PC-9 (cell line): ENCODE results near the gene GAL3ST1. TPM values are rescaled to one million over a fixed set of nuclear protein-coding genes. Genes with fewer than 3 reads are reported as not detected.

Experiments used
- BruUV-seq: library from RNA; stranded (reverse); fragments of 400-500 nt; replicated peaks from 2 replicates; lab custom pipeline; 2021; lab: Mats Ljungman, UMichigan
- CTCF ChIA-PET: fragments of 300-600 bp; sonication (Branson Sonifier 250); formaldehyde crosslinking; loops from one replicate; lab custom pipeline; 2022; ENCODE audit warnings: antibody characterized with exemption; lab: Charles Lee
- POLR2A ChIA-PET: fragments of 300-600 bp; sonication (Branson Sonifier 250); formaldehyde crosslinking; loops from one replicate; lab custom pipeline; 2022; ENCODE audit warnings: antibody characterized with exemption; ENCODE audit not compliant: unreplicated experiment; lab: Charles Lee
- DNase-seq, 2 experiments: peaks; one replicate each; pipeline versions ENCODE4 v3.0.0 to v3.0.0-alpha.2; 2015 to 2022; ENCODE audit warnings: mixed read lengths in 1 of 2
- H2AFZ ChIP-seq: fragments of 200-600 bp; sonication (generic); 2 replicates; pipeline ENCODE4 v1.8.1; 2017; ENCODE audit warnings: antibody characterized with exemption
- H3F3A ChIP-seq: fragments of 200-600 bp; sonication (generic); 2 replicates; pipeline ENCODE4 v1.8.1; 2017; ENCODE audit warnings: antibody characterized with exemption, mild to moderate bottlenecking, low read depth; ENCODE audit not compliant: insufficient read depth
- H3K27ac ChIP-seq: fragments of 200-600 bp; sonication (generic); 2 replicates; pipeline ENCODE4 v1.6.1; 2016; ENCODE audit warnings: mixed run types
- H3K27me3 ChIP-seq: fragments of 200-600 bp; sonication (generic); 2 replicates; pipeline ENCODE4 v1.6.1; 2016; ENCODE audit warnings: low read depth, mixed run types; ENCODE audit not compliant: insufficient read depth
- H3K36me3 ChIP-seq: fragments of 200-600 bp; sonication (generic); 2 replicates; pipeline ENCODE4 v1.6.1; 2016; ENCODE audit warnings: low read depth, mixed run types
- H3K4me1 ChIP-seq: fragments of 200-600 bp; sonication (generic); replicated peaks from 2 replicates; pipeline ENCODE4 v1.6.1; 2016; ENCODE audit warnings: mixed run types; ENCODE audit not compliant: insufficient read depth
- H3K4me2 ChIP-seq: fragments of 200-600 bp; sonication (generic); 2 replicates; pipeline ENCODE4 v1.6.1; 2017; ENCODE audit warnings: mixed run types
- H3K4me3 ChIP-seq: fragments of 200-600 bp; sonication (generic); 2 replicates; pipeline ENCODE4 v1.6.1; 2016; ENCODE audit warnings: mixed run types
- H3K79me2 ChIP-seq: fragments of 200-600 bp; sonication (generic); 2 replicates; pipeline ENCODE4 v1.6.1; 2017; ENCODE audit warnings: low read depth, mixed run types
- H3K9me2 ChIP-seq: fragments of 200-600 bp; sonication (generic); 2 replicates; pipeline ENCODE4 v1.8.1; 2017; ENCODE audit warnings: mild to moderate bottlenecking; ENCODE audit not compliant: insufficient read depth
- H3K9me3 ChIP-seq: fragments of 200-600 bp; sonication (generic); 2 replicates; pipeline ENCODE4 v1.8.1; 2016; ENCODE audit warnings: low read depth; ENCODE audit not compliant: insufficient read depth
- H4K20me1 ChIP-seq: fragments of 200-600 bp; sonication (generic); 2 replicates; pipeline ENCODE4 v1.8.1; 2017; ENCODE audit not compliant: insufficient read depth
- CTCF ChIP-seq: fragments of 200-600 bp; sonication (generic); conservative IDR thresholded peaks from 2 replicates; pipeline ENCODE4 v1.6.1; 2017; ENCODE audit warnings: mixed run types, antibody characterized with exemption, mild to moderate bottlenecking, moderate library complexity
- EZH2 ChIP-seq: fragments of 200-600 bp; sonication (generic); IDR thresholded peaks from 2 replicates; pipeline ENCODE4 v1.8.0; 2017; ENCODE audit warnings: antibody characterized with exemption, low read depth
- intact Hi-C: fragments of 100-400 bp; cut with micrococcal nuclease; formaldehyde crosslinking; loops from one replicate; pipeline ENCODE4 v1.10.0; 2022; ENCODE audit not compliant: unreplicated experiment
- total RNA-seq: library from RNA; stranded (reverse); gene quantifications from 2 replicates; pipeline ENCODE4 v1.2.3, GENCODE V29; 2021

The GAL3ST1 gene
- total RNA-seq, 1 experiment from 2014 or later: 0.52 TPM

GRCh38 chr22:30559889-30560288, 14.6 kb downstream of the GAL3ST1 start:
- no TSS peak for BruUV-seq

GRCh38 chr22:30557243-30557642, 17.2 kb downstream of the GAL3ST1 start:
- no TSS peak for BruUV-seq
- no peaks in the 10 kb centered on the region for H3K9me3 ChIP-seq

More at GRCh38 chr22:30559889-30560288, 14.6 kb downstream of the GAL3ST1 start:
- no peak overlapping the region for H3K4me2 ChIP-seq
- no peaks in the 10 kb centered on the region for H3K27me3 ChIP-seq
- no peak overlapping the region for H3K27ac ChIP-seq
- peaks cover 20% of the 10 kb centered on the region; the same call in 1 of the 2 replicates for H3F3A ChIP-seq
- no peaks in the 10 kb centered on the region for H3K79me2 ChIP-seq
- intact Hi-C loops: no loop called here
- no peaks in the 10 kb centered on the region for H4K20me1 ChIP-seq
- DNase-seq: no peak
- ChIA-PET CTCF (no interaction called here), POLR2A (no interaction called here)
- H3K36me3 ChIP-seq: no peaks in the 10 kb centered on the region
- H3K4me3 ChIP-seq: no peak overlapping the region
- no peaks in the 10 kb centered on the region for H3K9me2 ChIP-seq
- H3K4me1 ChIP-seq: peaks cover 20% of the 10 kb centered on the region
- no peak overlapping the region for H2AFZ ChIP-seq
- no peaks in the 10 kb centered on the region for H3K9me3 ChIP-seq
- TF ChIP-seq CTCF: no peak
- no peak for TF ChIP-seq EZH2

GRCh38 chr22:30556388-30556787, 18.1 kb downstream of the GAL3ST1 start:
- Histone ChIP-seq H2AFZ (no peak overlapping the region), H3K9me3 (no peaks in the 10 kb centered on the region), H3F3A (peaks cover 5% of the 10 kb centered on the region), H3K4me2 (no peak overlapping the region), H3K79me2 (no peaks in the 10 kb centered on the region), H4K20me1 (no peaks in the 10 kb centered on the region), H3K27ac (no peak overlapping the region), H3K4me1 (peaks cover 6% of the 10 kb centered on the region), H3K27me3 (no peaks in the 10 kb centered on the region), H3K4me3 (no peak overlapping the region), H3K36me3 (no peaks in the 10 kb centered on the region), H3K9me2 (no peaks in the 10 kb centered on the region)
- intact Hi-C loops: loop anchor here (2.0 kb wide), 1 partner anchor 198 kb away; no protein-coding TSS in a partner anchor
- ChIA-PET CTCF (no interaction called here), POLR2A (no interaction called here)
- TF ChIP-seq CTCF: no peak; the same call in 1 of the 2 replicates
- TF ChIP-seq EZH2: no peak
- BruUV-seq: no TSS peak
- no peak for DNase-seq

More at GRCh38 chr22:30557243-30557642, 17.2 kb downstream of the GAL3ST1 start:
- no peak overlapping the region for H3K4me2 ChIP-seq
- CTCF ChIA-PET: interaction anchor here (1.1 kb wide), 1 partner anchor 78 kb away, joined by 5 read pairs; no protein-coding TSS in a partner anchor
- H4K20me1 ChIP-seq: no peaks in the 10 kb centered on the region
- peaks cover 14% of the 10 kb centered on the region for H3K4me1 ChIP-seq
- intact Hi-C loops: loop anchor here (2.0 kb wide), 1 partner anchor 198 kb away; no protein-coding TSS in a partner anchor
- TF ChIP-seq CTCF (no peak), EZH2 (no peak)
- H3F3A ChIP-seq: peaks cover 13% of the 10 kb centered on the region
- no peaks in the 10 kb centered on the region for H3K27me3 ChIP-seq
- H3K27ac ChIP-seq: no peak overlapping the region
- no peaks in the 10 kb centered on the region for H3K9me2 ChIP-seq
- no peak overlapping the region for H2AFZ ChIP-seq
- no peak for DNase-seq
- no peaks in the 10 kb centered on the region for H3K36me3 ChIP-seq
- no peak overlapping the region for H3K4me3 ChIP-seq
- no peaks in the 10 kb centered on the region for H3K79me2 ChIP-seq
- POLR2A ChIA-PET: no interaction called here
